GM12878 (cell line): ENCODE data around the gene MIEN1. TPM values are rescaled to one million over a fixed set of nuclear protein-coding genes. Genes with fewer than 3 reads are reported as not detected.

Experiments used
- ATAC-seq: fragments of 200-7000 bp; cut with Tn5 transposase; 3 replicates; pipeline ENCODE4 v1.9.1; 2020; ENCODE audit warnings: mild to moderate bottlenecking, moderate library complexity
- BruUV-seq: library from RNA; stranded (reverse); fragments of 400-500 nt; replicated peaks from 2 replicates; lab custom pipeline; 2021; lab: Mats Ljungman, UMichigan
- CTCF ChIA-PET: fragments of 300-600 bp; sonication (Branson Sonifier 250); formaldehyde crosslinking; extraction: SDS; loops from one replicate; lab custom pipeline; 2021; ENCODE audit warnings: inconsistent platforms; lab: Yijun Ruan, JAX
- POLR2A ChIA-PET: fragments of 350-600 bp; formaldehyde crosslinking; extraction: SDS; loops from one replicate; lab custom pipeline; 2021; ENCODE audit warnings: inconsistent platforms; lab: Charles Lee
- RAD21 ChIA-PET: fragments of 300-600 bp; sonication (Branson Sonifier 250); formaldehyde crosslinking; loops from one replicate; lab custom pipeline; 2023; ENCODE audit warnings: antibody characterized with exemption; ENCODE audit not compliant: unreplicated experiment; lab: Charles Lee
- SMC1A ChIA-PET: fragments of 300-600 bp; sonication (Branson Sonifier 250); formaldehyde crosslinking; loops from one replicate; lab custom pipeline; 2023; ENCODE audit not compliant: unreplicated experiment, uncharacterized antibody; lab: Charles Lee
- DNase-seq: peaks from one replicate; pipeline ENCODE4 v3.0.0-alpha.2; 2011; ENCODE audit warnings: low read depth, low spot score
- FAIRE-seq: peaks from 3 replicates; lab custom pipeline; 2011; peaks lifted over from hg19 to GRCh38; lab: Jason Lieb, UNC
- H2AFZ ChIP-seq: 2 replicates; pipeline ENCODE4 v1.6.0; 2011; ENCODE audit warnings: low read depth, low read length, control low read depth; ENCODE audit not compliant: control insufficient read depth
- H3K27ac ChIP-seq: 2 replicates; pipeline ENCODE4 v1.5.1; 2011; ENCODE audit warnings: control low read depth; ENCODE audit not compliant: control insufficient read depth, insufficient read depth
- H3K27me3 ChIP-seq, 2 experiments: replicated peaks in 1 of 2; 2 replicates each; pipeline versions ENCODE4 v1.6.0 to v1.6.1; 2011; ENCODE audit warnings: low read length in 1 of 2; ENCODE audit not compliant: control insufficient read depth in 2 of 2, insufficient read depth in 2 of 2
- H3K36me3 ChIP-seq, 2 experiments: 2 replicates each; pipeline ENCODE4 v1.5.1; 2011; ENCODE audit warnings: low read length in 1 of 2; ENCODE audit not compliant: control insufficient read depth in 2 of 2, insufficient read depth in 2 of 2
- H3K4me1 ChIP-seq: 2 replicates; pipeline ENCODE4 v1.6.1; 2011; ENCODE audit warnings: mild to moderate bottlenecking, low read length, moderate library complexity, mixed read lengths; ENCODE audit not compliant: control insufficient read depth, insufficient read depth
- H3K4me2 ChIP-seq: 2 replicates; pipeline ENCODE4 v1.6.0; 2011; ENCODE audit warnings: control low read depth; ENCODE audit not compliant: control insufficient read depth, insufficient read depth
- H3K4me3 ChIP-seq: fragments of 200-600 bp; sonication (generic); 2 replicates; pipeline ENCODE4 v1.5.1; 2016
- H3K79me2 ChIP-seq: 2 replicates; pipeline ENCODE4 v1.6.0; 2011; ENCODE audit warnings: low read length; ENCODE audit not compliant: control insufficient read depth, insufficient read depth
- H3K9ac ChIP-seq: 2 replicates; pipeline ENCODE4 v1.8.0; 2011; ENCODE audit warnings: low read length, control low read depth, mixed read lengths; ENCODE audit not compliant: control insufficient read depth, insufficient read depth
- H3K9me3 ChIP-seq: replicated peaks from 3 replicates; pipeline ENCODE4 v1.5.1; 2011; ENCODE audit warnings: mild to moderate bottlenecking, low read length; ENCODE audit not compliant: control insufficient read depth, insufficient read depth
- H4K20me1 ChIP-seq: 2 replicates; pipeline ENCODE4 v1.6.0; 2011; ENCODE audit not compliant: control insufficient read depth, insufficient read depth
- HCFC1 ChIP-seq: fragments of 150-350 bp; IDR thresholded peaks from 2 replicates; pipeline ENCODE4 v1.6.1; 2014; ENCODE audit warnings: low read length
- HDAC6 ChIP-seq: fragments of 200-600 bp; sonication (generic); IDR thresholded peaks from one replicate; pipeline ENCODE4 v1.8.0; 2017; ENCODE audit warnings: antibody characterized with exemption; ENCODE audit not compliant: unreplicated experiment
- IKZF1 ChIP-seq: fragments of 450-650 bp; conservative IDR thresholded peaks from 2 replicates; pipeline ENCODE4 v1.6.1; 2017; ENCODE audit warnings: antibody characterized with exemption, mild to moderate bottlenecking
- JUND ChIP-seq: IDR thresholded peaks from 2 replicates; pipeline ENCODE4 v1.6.1; 2012; ENCODE audit warnings: low read depth, mild to moderate bottlenecking, low read length, improper control_type of control experiment, moderate library complexity
- MEF2A ChIP-seq: IDR thresholded peaks from 2 replicates; pipeline ENCODE4 v1.6.1; 2011; ENCODE audit warnings: low read depth, mild to moderate bottlenecking, low read length, moderate library complexity; ENCODE audit not compliant: insufficient read depth
- MEF2B ChIP-seq: fragments of 450-650 bp; IDR thresholded peaks from 2 replicates; pipeline ENCODE4 v1.6.1; 2018; ENCODE audit warnings: mild to moderate bottlenecking, moderate library complexity; ENCODE audit not compliant: partially characterized antibody, poor library complexity, severe bottlenecking
- NFYA ChIP-seq: IDR thresholded peaks from 2 replicates; pipeline ENCODE4 v1.6.1; 2011; ENCODE audit warnings: low read depth, mild to moderate bottlenecking, low read length, improper control_type of control experiment, borderline replicate concordance
- NR2C1 ChIP-seq: fragments of 450-650 bp; IDR thresholded peaks from 2 replicates; pipeline ENCODE4 v1.6.1; 2017; ENCODE audit warnings: antibody characterized with exemption, mild to moderate bottlenecking, moderate library complexity
- PAX8 ChIP-seq: fragments of 450-650 bp; IDR thresholded peaks from 2 replicates; pipeline ENCODE4 v1.6.1; 2017; ENCODE audit warnings: mild to moderate bottlenecking, moderate library complexity
- POLR2AphosphoS2 ChIP-seq: IDR thresholded peaks from 2 replicates; pipeline ENCODE4 v1.6.1; 2011; ENCODE audit warnings: low read depth, mild to moderate bottlenecking, low read length, improper control_type of control experiment, moderate library complexity
- RFX5 ChIP-seq: IDR thresholded peaks from 2 replicates; pipeline ENCODE4 v1.6.1; 2011; ENCODE audit warnings: low read depth, low read length, improper control_type of control experiment
- SMARCA5 ChIP-seq: fragments of 450-650 bp; IDR thresholded peaks from 2 replicates; pipeline ENCODE4 v1.6.1; 2017; ENCODE audit warnings: mild to moderate bottlenecking
- SREBF1 ChIP-seq: IDR thresholded peaks from 2 replicates; pipeline ENCODE4 v1.6.1; 2012; ENCODE audit warnings: mild to moderate bottlenecking, low read length
- TCF7 ChIP-seq: IDR thresholded peaks from 2 replicates; pipeline ENCODE4 v1.6.1; 2014; ENCODE audit warnings: antibody characterized with exemption, borderline replicate concordance
- WRNIP1 ChIP-seq: IDR thresholded peaks from 2 replicates; pipeline ENCODE4 v1.6.1; 2011; ENCODE audit warnings: low read depth, low read length, improper control_type of control experiment, borderline replicate concordance
- ZBED1 ChIP-seq: IDR thresholded peaks from 2 replicates; pipeline ENCODE4 v1.6.1; 2016; ENCODE audit warnings: borderline replicate concordance
- WGBS: methylation state at CpG from one replicate; pipeline ENCODE4 v1.1.6; 2016; ENCODE audit warnings: low lambda C conversion rate; ENCODE audit not compliant: insufficient replicate concordance, insufficient coverage; ENCODE audit errors: missing lambda C conversion rate; 5-methylcytosine and 5-hydroxymethylcytosine counted together
- in situ Hi-C: fragments of 300-500 bp; cut with MboI; formaldehyde crosslinking; loops from 9 replicates; pipeline ENCODE4 v1.14.3; 2018; ENCODE audit warnings: mixed read lengths
- intact Hi-C: fragments of 100-400 bp; cut with micrococcal nuclease; formaldehyde crosslinking; loops from one replicate; pipeline ENCODE4 v1.14.2; 2022; ENCODE audit not compliant: unreplicated experiment
- polyA plus RNA-seq, 11 experiments: library from polyadenylated mRNA; depleted of rRNA in 4 of 11; unstranded in 6 of 11; stranded (reverse) in 5 of 11; fragments of >200 nt; fragmentation: Nextera tagmentation in 4 of 11; fragmentation: Illumina TruSeq in 1 of 11; extraction: Ambion mirVana in 4 of 11; extraction: Trizol in 1 of 11; gene quantifications; 1 replicate in 1 of 11; 2 replicates in 10 of 11; pipeline versions ENCODE4 v1.2.1 to v1.2.3, GENCODE V29; 2011 to 2016; ENCODE audit warnings: inconsistent platforms in 2 of 11, missing spikeins in 2 of 11, low read depth in 1 of 11
- total RNA-seq, 4 experiments: library from RNA; depleted of rRNA in 3 of 4; stranded (reverse); fragments of >200 nt in 3 of 4; fragmentation: Illumina TruSeq in 1 of 4; extraction: Trizol in 1 of 4; gene quantifications; 2 replicates each; pipeline versions ENCODE4 v1.2.1 to v1.2.3, GENCODE V29; 2013 to 2021
- TF ChIP-seq, protein P1 (sequence below): fragments of 150-350 bp; IDR thresholded peaks from 2 replicates; pipeline ENCODE4 v1.6.1; 2014; ENCODE audit warnings: mild to moderate bottlenecking, low read depth, low read length
- TF ChIP-seq, protein P2 (sequence below): fragments of 450-650 bp; IDR thresholded peaks from 2 replicates; pipeline ENCODE4 v1.6.1; 2016; ENCODE audit warnings: mild to moderate bottlenecking
- TF ChIP-seq, protein P3 (sequence below): IDR thresholded peaks from 2 replicates; pipeline ENCODE4 v1.6.1; 2012; ENCODE audit warnings: low read depth, low read length, improper control_type of control experiment

MIEN1 gene
- total and polyA plus RNA-seq, 10 of the 15 experiments (the other 5 are each of a cell fraction or from before 2014, with no cell fraction given): 24.9 to 89.1 (median 47.7) TPM

DNA sequence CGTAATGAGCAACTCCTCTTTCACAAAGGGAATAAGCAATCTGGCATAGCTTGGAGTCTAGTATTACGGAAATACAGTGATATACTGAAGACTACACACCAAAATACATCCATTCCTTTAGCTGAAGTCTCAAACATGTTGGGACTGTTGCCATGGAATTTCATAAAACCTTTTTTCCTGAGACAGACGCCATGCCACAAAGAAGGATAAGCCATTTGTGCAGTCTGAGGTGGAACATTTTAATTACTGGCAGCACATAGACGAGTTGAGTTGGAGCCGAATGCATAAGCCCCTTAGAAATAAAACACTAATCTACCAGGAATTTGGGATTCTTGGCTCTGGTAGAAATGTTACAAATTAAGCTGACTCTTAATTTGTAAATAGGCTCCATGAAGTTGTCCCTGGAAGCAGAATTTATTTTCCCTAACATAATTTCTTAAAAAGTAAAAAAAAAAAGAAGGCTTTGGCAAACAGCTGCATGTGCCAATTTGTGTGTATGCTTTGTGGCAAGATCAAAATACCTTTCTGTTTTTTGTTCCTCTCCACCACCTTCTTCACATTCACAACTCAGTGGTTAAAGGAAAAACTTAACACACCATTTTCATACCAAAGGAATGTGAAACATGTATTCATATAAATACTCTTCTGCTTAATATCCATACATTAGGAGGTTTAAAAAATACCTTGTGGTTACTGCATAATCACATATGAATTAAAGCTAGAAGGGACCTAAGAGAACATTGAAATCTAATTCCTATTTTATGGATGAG, 32.9 kb upstream of the MIEN1 start:
- ChIA-PET RAD21 (interaction anchor here (1.1 to 2.3 kb wide), 3 partner anchors 9 to 102 kb away, joined by 3 to 7 read pairs (median 4); no protein-coding TSS in a partner anchor), POLR2A (no interaction called here), SMC1A (interaction anchor here (0.6 to 1.8 kb wide), 4 partner anchors 13 to 29 kb away, joined by 3 to 5 read pairs (median 4); no protein-coding TSS in a partner anchor), CTCF (interaction anchor here (0.6 kb wide), 1 partner anchor 82 kb away, joined by 4 read pairs; no protein-coding TSS in a partner anchor)
- intact Hi-C loops (no loop called here), in situ Hi-C loops (no loop called here)
- Histone ChIP-seq H3K79me2 (peaks cover 66% of the 10 kb centered on the region), H3K4me2 (no peak overlapping the region), H2AFZ (no peak overlapping the region), H3K27me3 (no peaks in the 10 kb centered on the region), H3K4me1 (peaks cover 58% of the 10 kb centered on the region), H3K9ac (no peak overlapping the region), H4K20me1 (no peaks in the 10 kb centered on the region; the same call in none of the 2 replicates), H3K27ac (no peak overlapping the region), H3K36me3 (peaks cover 16 to 46% of the 10 kb centered on the region in 2 experiments), H3K9me3 (no peaks in the 10 kb centered on the region), H3K4me3 (no peak overlapping the region)
- no peak for DNase-seq
- 92% methylated on average over 5 of the region's 5 CpGs for WGBS
- TF ChIP-seq SREBF1 (no peak), WRNIP1 (no peak), RFX5 (no peak), MEF2B (no peak), NFYA (no peak), ZBED1 (no peak), PAX8 (no peak), HDAC6 (no peak), POLR2AphosphoS2 (no peak), MEF2A (no peak), HCFC1 (no peak), NR2C1 (no peak), SMARCA5 (no peak), TCF7 (no peak), IKZF1 (no peak), JUND (no peak)
- TF ChIP-seq, protein P1, sequence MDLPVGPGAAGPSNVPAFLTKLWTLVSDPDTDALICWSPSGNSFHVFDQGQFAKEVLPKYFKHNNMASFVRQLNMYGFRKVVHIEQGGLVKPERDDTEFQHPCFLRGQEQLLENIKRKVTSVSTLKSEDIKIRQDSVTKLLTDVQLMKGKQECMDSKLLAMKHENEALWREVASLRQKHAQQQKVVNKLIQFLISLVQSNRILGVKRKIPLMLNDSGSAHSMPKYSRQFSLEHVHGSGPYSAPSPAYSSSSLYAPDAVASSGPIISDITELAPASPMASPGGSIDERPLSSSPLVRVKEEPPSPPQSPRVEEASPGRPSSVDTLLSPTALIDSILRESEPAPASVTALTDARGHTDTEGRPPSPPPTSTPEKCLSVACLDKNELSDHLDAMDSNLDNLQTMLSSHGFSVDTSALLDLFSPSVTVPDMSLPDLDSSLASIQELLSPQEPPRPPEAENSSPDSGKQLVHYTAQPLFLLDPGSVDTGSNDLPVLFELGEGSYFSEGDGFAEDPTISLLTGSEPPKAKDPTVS: no peak
- TF ChIP-seq, protein P2, sequence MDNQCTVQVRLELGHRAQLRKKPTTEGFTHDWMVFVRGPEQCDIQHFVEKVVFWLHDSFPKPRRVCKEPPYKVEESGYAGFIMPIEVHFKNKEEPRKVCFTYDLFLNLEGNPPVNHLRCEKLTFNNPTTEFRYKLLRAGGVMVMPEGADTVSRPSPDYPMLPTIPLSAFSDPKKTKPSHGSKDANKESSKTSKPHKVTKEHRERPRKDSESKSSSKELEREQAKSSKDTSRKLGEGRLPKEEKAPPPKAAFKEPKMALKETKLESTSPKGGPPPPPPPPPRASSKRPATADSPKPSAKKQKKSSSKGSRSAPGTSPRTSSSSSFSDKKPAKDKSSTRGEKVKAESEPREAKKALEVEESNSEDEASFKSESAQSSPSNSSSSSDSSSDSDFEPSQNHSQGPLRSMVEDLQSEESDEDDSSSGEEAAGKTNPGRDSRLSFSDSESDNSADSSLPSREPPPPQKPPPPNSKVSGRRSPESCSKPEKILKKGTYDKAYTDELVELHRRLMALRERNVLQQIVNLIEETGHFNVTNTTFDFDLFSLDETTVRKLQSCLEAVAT: no peak
- TF ChIP-seq, protein P3, sequence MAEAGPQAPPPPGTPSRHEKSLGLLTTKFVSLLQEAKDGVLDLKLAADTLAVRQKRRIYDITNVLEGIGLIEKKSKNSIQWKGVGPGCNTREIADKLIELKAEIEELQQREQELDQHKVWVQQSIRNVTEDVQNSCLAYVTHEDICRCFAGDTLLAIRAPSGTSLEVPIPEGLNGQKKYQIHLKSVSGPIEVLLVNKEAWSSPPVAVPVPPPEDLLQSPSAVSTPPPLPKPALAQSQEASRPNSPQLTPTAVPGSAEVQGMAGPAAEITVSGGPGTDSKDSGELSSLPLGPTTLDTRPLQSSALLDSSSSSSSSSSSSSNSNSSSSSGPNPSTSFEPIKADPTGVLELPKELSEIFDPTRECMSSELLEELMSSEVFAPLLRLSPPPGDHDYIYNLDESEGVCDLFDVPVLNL: no peak
- BruUV-seq: TSS peak; percentile 29
- FAIRE-seq: no peak
- ATAC-seq: no peak
